NT2/D1 (cell line): ENCODE results near the gene NAALADL1.

Experiments used
- SUZ12 ChIP-seq: IDR thresholded peaks from 2 replicates; pipeline ENCODE4 v1.6.1; 2011; ENCODE audit not compliant: insufficient read length, insufficient read depth; ENCODE audit errors: extremely low read depth
- YY1 ChIP-seq: IDR thresholded peaks from 2 replicates; pipeline ENCODE4 v1.6.1; 2011; ENCODE audit not compliant: insufficient read length, insufficient read depth

- TF ChIP-seq SUZ12 (no peak), YY1 (no peak)
These were observed 13.3 kb downstream of the NAALADL1 start for GRCh38 chr11:65045061-65045460.
